Liver (tissue), 3 donors: ENCODE results near the gene MXRA8.

Source experiments
- RAD21 ChIP-seq, 2 donors: IDR thresholded peaks; 2 replicates each; pipeline ENCODE4 v1.6.1; 2016; ENCODE audit warnings: antibody characterized with exemption in 2 of 2, mild to moderate bottlenecking in 2 of 2
- SP1 ChIP-seq: IDR thresholded peaks from 2 replicates; pipeline ENCODE4 v1.6.1; 2018; ENCODE audit warnings: antibody characterized with exemption, mild to moderate bottlenecking
- TAF1 ChIP-seq: conservative IDR thresholded peaks from 2 replicates; pipeline ENCODE4 v1.6.1; 2016; ENCODE audit warnings: antibody characterized with exemption, mild to moderate bottlenecking
- TF ChIP-seq, protein P1 (sequence below): fragments of 150-350 bp; IDR thresholded peaks from 2 replicates; pipeline ENCODE4 v1.5.1; 2017; ENCODE audit warnings: improper control_type of control experiment, low read depth, low read length; ENCODE audit not compliant: missing input control
- TF ChIP-seq, protein P2 (sequence below): IDR thresholded peaks from 2 replicates; pipeline ENCODE4 v1.6.1; 2016; ENCODE audit warnings: antibody characterized with exemption
- TF ChIP-seq, protein P3 (sequence below): IDR thresholded peaks from 2 replicates; pipeline ENCODE4 v1.6.1; 2016; ENCODE audit warnings: antibody characterized with exemption, mild to moderate bottlenecking
- TF ChIP-seq, protein P4 (sequence below): IDR thresholded peaks from 2 replicates; pipeline ENCODE4 v1.6.1; 2016; ENCODE audit warnings: antibody characterized with exemption
- donor health status: healthy.
- donor health status: healthy.

DNA sequence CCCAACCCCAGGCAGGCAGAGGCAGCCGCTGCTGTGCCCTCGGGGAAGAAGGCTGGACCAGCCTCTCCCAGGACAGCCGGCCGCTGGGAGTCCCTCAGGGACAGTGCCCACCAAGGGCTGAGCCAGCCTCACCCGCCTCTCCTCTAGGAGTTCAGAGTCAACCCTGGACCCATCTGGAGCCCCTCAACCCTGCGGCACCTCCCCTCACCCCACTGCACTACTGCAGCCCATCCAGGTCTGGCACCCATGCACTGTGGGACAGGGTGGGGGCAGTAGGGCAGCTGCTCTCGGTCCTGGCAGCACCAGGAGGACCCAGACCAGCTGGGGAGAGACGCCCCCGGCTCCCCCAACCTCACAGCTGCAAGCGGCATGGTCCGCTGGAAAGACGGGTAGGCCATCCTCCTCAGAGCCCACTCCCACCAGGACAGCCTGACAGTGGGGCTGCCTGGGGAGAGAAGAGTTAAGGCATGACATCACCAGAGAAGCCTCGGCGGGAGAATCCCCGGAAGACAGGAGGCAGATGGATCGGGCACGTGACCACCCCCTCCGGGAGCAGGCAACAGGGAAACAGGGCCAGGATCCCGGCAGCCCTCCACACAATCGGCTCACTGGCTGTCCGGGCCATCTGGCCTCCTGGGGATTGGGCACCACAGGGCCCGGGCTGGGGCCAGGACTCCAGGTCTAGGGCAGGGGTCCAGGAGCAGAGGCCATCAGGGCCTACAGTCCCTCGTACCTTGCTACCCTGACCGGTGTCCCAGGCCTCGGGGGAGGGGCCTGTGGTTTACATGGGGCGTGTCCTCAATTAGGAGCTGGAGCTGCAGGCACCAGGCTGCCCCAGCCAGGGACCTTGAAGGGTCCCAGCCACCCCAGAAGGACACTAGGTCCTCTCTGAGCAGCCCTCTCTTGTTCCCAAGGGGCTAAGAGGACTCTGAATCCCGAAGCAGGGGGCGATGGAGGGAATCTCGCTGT is 53.7 kb downstream of the MXRA8 start:
- TF ChIP-seq RAD21 (IDR thresholded peaks at IDR 0.05) (no peak), SP1 (no peak), TAF1 (no peak)
- TF ChIP-seq, protein P1, sequence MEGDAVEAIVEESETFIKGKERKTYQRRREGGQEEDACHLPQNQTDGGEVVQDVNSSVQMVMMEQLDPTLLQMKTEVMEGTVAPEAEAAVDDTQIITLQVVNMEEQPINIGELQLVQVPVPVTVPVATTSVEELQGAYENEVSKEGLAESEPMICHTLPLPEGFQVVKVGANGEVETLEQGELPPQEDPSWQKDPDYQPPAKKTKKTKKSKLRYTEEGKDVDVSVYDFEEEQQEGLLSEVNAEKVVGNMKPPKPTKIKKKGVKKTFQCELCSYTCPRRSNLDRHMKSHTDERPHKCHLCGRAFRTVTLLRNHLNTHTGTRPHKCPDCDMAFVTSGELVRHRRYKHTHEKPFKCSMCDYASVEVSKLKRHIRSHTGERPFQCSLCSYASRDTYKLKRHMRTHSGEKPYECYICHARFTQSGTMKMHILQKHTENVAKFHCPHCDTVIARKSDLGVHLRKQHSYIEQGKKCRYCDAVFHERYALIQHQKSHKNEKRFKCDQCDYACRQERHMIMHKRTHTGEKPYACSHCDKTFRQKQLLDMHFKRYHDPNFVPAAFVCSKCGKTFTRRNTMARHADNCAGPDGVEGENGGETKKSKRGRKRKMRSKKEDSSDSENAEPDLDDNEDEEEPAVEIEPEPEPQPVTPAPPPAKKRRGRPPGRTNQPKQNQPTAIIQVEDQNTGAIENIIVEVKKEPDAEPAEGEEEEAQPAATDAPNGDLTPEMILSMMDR, result no peak
- TF ChIP-seq, protein P2, sequence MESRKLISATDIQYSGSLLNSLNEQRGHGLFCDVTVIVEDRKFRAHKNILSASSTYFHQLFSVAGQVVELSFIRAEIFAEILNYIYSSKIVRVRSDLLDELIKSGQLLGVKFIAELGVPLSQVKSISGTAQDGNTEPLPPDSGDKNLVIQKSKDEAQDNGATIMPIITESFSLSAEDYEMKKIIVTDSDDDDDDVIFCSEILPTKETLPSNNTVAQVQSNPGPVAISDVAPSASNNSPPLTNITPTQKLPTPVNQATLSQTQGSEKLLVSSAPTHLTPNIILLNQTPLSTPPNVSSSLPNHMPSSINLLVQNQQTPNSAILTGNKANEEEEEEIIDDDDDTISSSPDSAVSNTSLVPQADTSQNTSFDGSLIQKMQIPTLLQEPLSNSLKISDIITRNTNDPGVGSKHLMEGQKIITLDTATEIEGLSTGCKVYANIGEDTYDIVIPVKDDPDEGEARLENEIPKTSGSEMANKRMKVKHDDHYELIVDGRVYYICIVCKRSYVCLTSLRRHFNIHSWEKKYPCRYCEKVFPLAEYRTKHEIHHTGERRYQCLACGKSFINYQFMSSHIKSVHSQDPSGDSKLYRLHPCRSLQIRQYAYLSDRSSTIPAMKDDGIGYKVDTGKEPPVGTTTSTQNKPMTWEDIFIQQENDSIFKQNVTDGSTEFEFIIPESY, result no peak
- TF ChIP-seq, protein P3, sequence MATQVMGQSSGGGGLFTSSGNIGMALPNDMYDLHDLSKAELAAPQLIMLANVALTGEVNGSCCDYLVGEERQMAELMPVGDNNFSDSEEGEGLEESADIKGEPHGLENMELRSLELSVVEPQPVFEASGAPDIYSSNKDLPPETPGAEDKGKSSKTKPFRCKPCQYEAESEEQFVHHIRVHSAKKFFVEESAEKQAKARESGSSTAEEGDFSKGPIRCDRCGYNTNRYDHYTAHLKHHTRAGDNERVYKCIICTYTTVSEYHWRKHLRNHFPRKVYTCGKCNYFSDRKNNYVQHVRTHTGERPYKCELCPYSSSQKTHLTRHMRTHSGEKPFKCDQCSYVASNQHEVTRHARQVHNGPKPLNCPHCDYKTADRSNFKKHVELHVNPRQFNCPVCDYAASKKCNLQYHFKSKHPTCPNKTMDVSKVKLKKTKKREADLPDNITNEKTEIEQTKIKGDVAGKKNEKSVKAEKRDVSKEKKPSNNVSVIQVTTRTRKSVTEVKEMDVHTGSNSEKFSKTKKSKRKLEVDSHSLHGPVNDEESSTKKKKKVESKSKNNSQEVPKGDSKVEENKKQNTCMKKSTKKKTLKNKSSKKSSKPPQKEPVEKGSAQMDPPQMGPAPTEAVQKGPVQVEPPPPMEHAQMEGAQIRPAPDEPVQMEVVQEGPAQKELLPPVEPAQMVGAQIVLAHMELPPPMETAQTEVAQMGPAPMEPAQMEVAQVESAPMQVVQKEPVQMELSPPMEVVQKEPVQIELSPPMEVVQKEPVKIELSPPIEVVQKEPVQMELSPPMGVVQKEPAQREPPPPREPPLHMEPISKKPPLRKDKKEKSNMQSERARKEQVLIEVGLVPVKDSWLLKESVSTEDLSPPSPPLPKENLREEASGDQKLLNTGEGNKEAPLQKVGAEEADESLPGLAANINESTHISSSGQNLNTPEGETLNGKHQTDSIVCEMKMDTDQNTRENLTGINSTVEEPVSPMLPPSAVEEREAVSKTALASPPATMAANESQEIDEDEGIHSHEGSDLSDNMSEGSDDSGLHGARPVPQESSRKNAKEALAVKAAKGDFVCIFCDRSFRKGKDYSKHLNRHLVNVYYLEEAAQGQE, result no peak
- TF ChIP-seq, protein P4, sequence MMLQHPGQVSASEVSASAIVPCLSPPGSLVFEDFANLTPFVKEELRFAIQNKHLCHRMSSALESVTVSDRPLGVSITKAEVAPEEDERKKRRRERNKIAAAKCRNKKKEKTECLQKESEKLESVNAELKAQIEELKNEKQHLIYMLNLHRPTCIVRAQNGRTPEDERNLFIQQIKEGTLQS, result no peak
